Breast epithelium (tissue), 3 donors: ENCODE results near the gene STEAP3.

Source experiments
- POLR2A ChIP-seq: fragments of 450-650 bp; IDR thresholded peaks from one replicate; pipeline ENCODE4 v1.6.1; 2016; ENCODE audit warnings: antibody characterized with exemption, mild to moderate bottlenecking, moderate library complexity
- POLR2AphosphoS5 ChIP-seq, 3 donors: sonication (generic); formaldehyde crosslinking; IDR thresholded peaks; one replicate each; pipeline ENCODE4 v1.6.1; 2017; ENCODE audit warnings: antibody characterized with exemption in 3 of 3
- TF ChIP-seq, protein P1 (sequence below), 3 donors: fragments of 450-650 bp; IDR thresholded peaks; one replicate each; pipeline ENCODE4 v1.5.1; 2016 to 2017; ENCODE audit warnings: antibody characterized with exemption in 3 of 3, mild to moderate bottlenecking in 3 of 3, moderate library complexity in 3 of 3

DNA sequence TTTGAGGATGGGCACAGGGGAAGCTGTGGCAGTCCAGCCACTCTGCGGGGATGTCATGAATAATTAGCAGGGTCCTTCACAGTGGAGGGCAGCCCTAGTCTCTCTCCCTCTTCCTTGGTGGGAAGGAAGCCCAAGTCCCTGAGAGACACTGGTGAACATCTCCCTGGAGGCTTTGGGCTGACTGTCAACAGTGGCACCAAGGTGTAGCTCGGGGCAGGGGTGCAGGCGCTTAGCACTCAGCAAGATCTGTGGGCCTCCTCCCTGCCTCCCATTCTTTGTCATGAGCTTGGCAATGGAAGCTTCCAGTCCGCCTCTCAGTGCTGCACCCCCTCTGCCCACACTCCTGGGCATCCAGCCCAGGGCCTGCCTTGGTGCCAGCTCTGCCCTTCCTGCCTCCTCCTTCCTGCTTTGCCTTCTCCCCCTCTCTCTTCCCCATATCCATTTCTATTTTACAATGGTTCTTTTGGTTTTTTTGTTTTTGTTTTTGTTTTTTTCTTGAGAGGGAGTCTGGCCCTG, 59.4 kb downstream of the STEAP3 start:
- no peak for TF ChIP-seq POLR2A
- TF ChIP-seq, protein P1, sequence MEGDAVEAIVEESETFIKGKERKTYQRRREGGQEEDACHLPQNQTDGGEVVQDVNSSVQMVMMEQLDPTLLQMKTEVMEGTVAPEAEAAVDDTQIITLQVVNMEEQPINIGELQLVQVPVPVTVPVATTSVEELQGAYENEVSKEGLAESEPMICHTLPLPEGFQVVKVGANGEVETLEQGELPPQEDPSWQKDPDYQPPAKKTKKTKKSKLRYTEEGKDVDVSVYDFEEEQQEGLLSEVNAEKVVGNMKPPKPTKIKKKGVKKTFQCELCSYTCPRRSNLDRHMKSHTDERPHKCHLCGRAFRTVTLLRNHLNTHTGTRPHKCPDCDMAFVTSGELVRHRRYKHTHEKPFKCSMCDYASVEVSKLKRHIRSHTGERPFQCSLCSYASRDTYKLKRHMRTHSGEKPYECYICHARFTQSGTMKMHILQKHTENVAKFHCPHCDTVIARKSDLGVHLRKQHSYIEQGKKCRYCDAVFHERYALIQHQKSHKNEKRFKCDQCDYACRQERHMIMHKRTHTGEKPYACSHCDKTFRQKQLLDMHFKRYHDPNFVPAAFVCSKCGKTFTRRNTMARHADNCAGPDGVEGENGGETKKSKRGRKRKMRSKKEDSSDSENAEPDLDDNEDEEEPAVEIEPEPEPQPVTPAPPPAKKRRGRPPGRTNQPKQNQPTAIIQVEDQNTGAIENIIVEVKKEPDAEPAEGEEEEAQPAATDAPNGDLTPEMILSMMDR (IDR thresholded peaks at IDR 0.05) = no peak
- no peak for TF ChIP-seq POLR2AphosphoS5 (IDR thresholded peaks at IDR 0.05)
